Astrocyte (in vitro differentiated cells and primary cell): Measurements from ENCODE around the gene CMTM5. TPM values are rescaled to one million over a fixed set of nuclear protein-coding genes. Genes with fewer than 3 reads are reported as not detected.

Experiments used
- DNase-seq: peaks from one replicate; pipeline ENCODE4 v3.0.0-alpha.2; 2010; ENCODE audit warnings: low read depth
- FAIRE-seq: peaks from 2 replicates; lab custom pipeline; 2011; peaks lifted over from hg19 to GRCh38; lab: Jason Lieb, UNC
- H2AFZ ChIP-seq: 2 replicates; pipeline ENCODE4 v1.6.0; 2012; ENCODE audit warnings: low read depth, low read length, inconsistent platforms
- H3K27ac ChIP-seq: 2 replicates; pipeline ENCODE4 v1.5.1; 2011; ENCODE audit warnings: low read depth, low read length, inconsistent platforms
- H3K27me3 ChIP-seq: 2 replicates; pipeline ENCODE4 v1.6.0; 2011; ENCODE audit warnings: low read length, inconsistent platforms; ENCODE audit not compliant: insufficient read depth
- H3K36me3 ChIP-seq: 2 replicates; pipeline ENCODE4 v1.5.1; 2011; ENCODE audit warnings: low read length, inconsistent platforms; ENCODE audit not compliant: insufficient read depth
- H3K4me1 ChIP-seq: 2 replicates; pipeline ENCODE4 v1.5.1; 2011; ENCODE audit warnings: low read length, inconsistent platforms; ENCODE audit not compliant: insufficient read depth
- H3K4me2 ChIP-seq: 2 replicates; pipeline ENCODE4 v1.6.0; 2012; ENCODE audit warnings: low read length, inconsistent platforms
- H3K4me3 ChIP-seq: 2 replicates; pipeline ENCODE4 v1.5.1; 2011; ENCODE audit warnings: low read depth, mild to moderate bottlenecking, low read length, inconsistent platforms; ENCODE audit not compliant: insufficient read depth
- H3K79me2 ChIP-seq: 2 replicates; pipeline ENCODE4 v1.6.0; 2012; ENCODE audit warnings: mild to moderate bottlenecking, low read length, inconsistent platforms; ENCODE audit not compliant: insufficient read depth
- H3K9ac ChIP-seq: 2 replicates; pipeline ENCODE4 v1.6.0; 2012; ENCODE audit warnings: mild to moderate bottlenecking, low read length, inconsistent platforms
- H3K9me3 ChIP-seq: 2 replicates; pipeline ENCODE4 v1.5.1; 2012; ENCODE audit warnings: low read depth, mild to moderate bottlenecking, low read length, inconsistent platforms; ENCODE audit not compliant: insufficient read depth
- H4K20me1 ChIP-seq: 2 replicates; pipeline ENCODE4 v1.6.0; 2012; ENCODE audit warnings: low read length, inconsistent platforms; ENCODE audit not compliant: insufficient read depth
- H3K27ac Mint-ChIP-seq: one replicate; pipeline ENCODE4 v1.8.0; 2021; ENCODE audit warnings: mild to moderate bottlenecking, mixed read lengths; ENCODE audit not compliant: unreplicated experiment
- H3K27me3 Mint-ChIP-seq: one replicate; pipeline ENCODE4 v1.8.0; 2021; ENCODE audit warnings: low read depth, mixed read lengths; ENCODE audit not compliant: unreplicated experiment
- H3K36me3 Mint-ChIP-seq: one replicate; pipeline ENCODE4 v1.8.0; 2021; ENCODE audit warnings: low read depth, mixed read lengths; ENCODE audit not compliant: unreplicated experiment
- H3K4me1 Mint-ChIP-seq: one replicate; pipeline ENCODE4 v1.8.0; 2021; ENCODE audit warnings: low read depth, mixed read lengths; ENCODE audit not compliant: unreplicated experiment
- H3K4me3 Mint-ChIP-seq: one replicate; pipeline ENCODE4 v1.8.0; 2021; ENCODE audit warnings: mild to moderate bottlenecking, moderate library complexity, mixed read lengths; ENCODE audit not compliant: unreplicated experiment
- H3K9me3 Mint-ChIP-seq: one replicate; pipeline ENCODE4 v1.8.0; 2021; ENCODE audit warnings: mild to moderate bottlenecking, mixed read lengths; ENCODE audit not compliant: unreplicated experiment
- CTCF ChIP-seq: IDR thresholded peaks from 2 replicates; pipeline ENCODE4 v1.5.1; 2011; ENCODE audit warnings: low read depth, mild to moderate bottlenecking, inconsistent platforms, low read length, moderate library complexity; ENCODE audit not compliant: insufficient read depth
- EZH2 ChIP-seq: IDR thresholded peaks from 2 replicates; pipeline ENCODE4 v1.6.1; 2012; ENCODE audit warnings: mild to moderate bottlenecking, low read length, inconsistent platforms; ENCODE audit not compliant: insufficient read depth
- total RNA-seq: library from RNA; stranded (reverse); gene quantifications from 2 replicates; pipeline ENCODE4 v1.2.1, GENCODE V29; 2021

CMTM5 gene
- total RNA-seq, 1 donor from 2014 or later: not detected

DNA sequence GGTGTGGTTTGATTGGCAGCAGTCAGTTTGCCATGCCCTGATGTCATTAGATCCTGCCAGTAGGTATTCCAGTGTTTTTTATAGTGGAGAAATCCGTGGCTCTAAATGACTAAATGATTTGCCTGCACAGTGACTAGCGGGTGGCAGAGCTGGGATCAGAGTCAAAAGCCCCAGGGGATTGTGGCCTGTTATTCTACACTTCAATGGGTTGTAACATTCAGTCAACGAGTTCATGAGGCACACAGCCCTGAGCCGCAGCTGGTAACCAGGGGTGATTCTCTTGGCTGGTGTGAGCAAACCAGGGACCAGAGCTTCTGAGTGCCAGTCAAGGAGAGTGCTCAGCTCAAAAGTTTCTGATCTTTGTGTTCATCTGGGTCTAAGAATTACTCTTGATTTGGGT lies 29.4 kb downstream of the CMTM5 start:
- no peaks in the 10 kb centered on the region for H3K4me1 ChIP-seq
- no peaks in the 10 kb centered on the region for H3K9me3 ChIP-seq
- Mint-ChIP-seq H3K27me3 (peaks cover 73% of the 10 kb centered on the region), H3K27ac (no peak overlapping the region), H3K4me3 (no peak overlapping the region), H3K9me3 (peaks cover 7% of the 10 kb centered on the region), H3K36me3 (no peaks in the 10 kb centered on the region), H3K4me1 (no peaks in the 10 kb centered on the region)
- no peaks in the 10 kb centered on the region for H4K20me1 ChIP-seq
- no peak for DNase-seq
- H3K27ac ChIP-seq: no peak overlapping the region
- TF ChIP-seq CTCF: no peak
- TF ChIP-seq EZH2: no peak
- FAIRE-seq: no peak
- no peaks in the 10 kb centered on the region for H3K36me3 ChIP-seq
- no peak overlapping the region for H3K4me2 ChIP-seq
- no peak overlapping the region for H3K4me3 ChIP-seq
- no peaks in the 10 kb centered on the region for H3K79me2 ChIP-seq
- no peak overlapping the region for H2AFZ ChIP-seq
- no peaks in the 10 kb centered on the region for H3K27me3 ChIP-seq
- no peak overlapping the region for H3K9ac ChIP-seq

- no peak overlapping the region for H3K27ac ChIP-seq
- no peak overlapping the region for H3K4me3 ChIP-seq
- Mint-ChIP-seq H3K27ac (no peak overlapping the region), H3K4me1 (no peaks in the 10 kb centered on the region), H3K4me3 (no peak overlapping the region), H3K27me3 (peaks cover 73% of the 10 kb centered on the region), H3K36me3 (no peaks in the 10 kb centered on the region), H3K9me3 (peaks cover 4% of the 10 kb centered on the region)
- no peak overlapping the region for H2AFZ ChIP-seq
- H3K9ac ChIP-seq: no peak overlapping the region
- no peak overlapping the region for H3K4me2 ChIP-seq
- TF ChIP-seq EZH2 (no peak), CTCF (no peak)
- no peaks in the 10 kb centered on the region for H3K79me2 ChIP-seq
- no peaks in the 10 kb centered on the region for H3K27me3 ChIP-seq
- no peak for DNase-seq
- H3K9me3 ChIP-seq: no peaks in the 10 kb centered on the region
- no peak for FAIRE-seq
- H4K20me1 ChIP-seq: no peaks in the 10 kb centered on the region
- H3K36me3 ChIP-seq: no peaks in the 10 kb centered on the region
- no peaks in the 10 kb centered on the region for H3K4me1 ChIP-seq
Observed at GRCh38 chr14:23406725-23407355, 30.0 kb downstream of the CMTM5 start.

DNA sequence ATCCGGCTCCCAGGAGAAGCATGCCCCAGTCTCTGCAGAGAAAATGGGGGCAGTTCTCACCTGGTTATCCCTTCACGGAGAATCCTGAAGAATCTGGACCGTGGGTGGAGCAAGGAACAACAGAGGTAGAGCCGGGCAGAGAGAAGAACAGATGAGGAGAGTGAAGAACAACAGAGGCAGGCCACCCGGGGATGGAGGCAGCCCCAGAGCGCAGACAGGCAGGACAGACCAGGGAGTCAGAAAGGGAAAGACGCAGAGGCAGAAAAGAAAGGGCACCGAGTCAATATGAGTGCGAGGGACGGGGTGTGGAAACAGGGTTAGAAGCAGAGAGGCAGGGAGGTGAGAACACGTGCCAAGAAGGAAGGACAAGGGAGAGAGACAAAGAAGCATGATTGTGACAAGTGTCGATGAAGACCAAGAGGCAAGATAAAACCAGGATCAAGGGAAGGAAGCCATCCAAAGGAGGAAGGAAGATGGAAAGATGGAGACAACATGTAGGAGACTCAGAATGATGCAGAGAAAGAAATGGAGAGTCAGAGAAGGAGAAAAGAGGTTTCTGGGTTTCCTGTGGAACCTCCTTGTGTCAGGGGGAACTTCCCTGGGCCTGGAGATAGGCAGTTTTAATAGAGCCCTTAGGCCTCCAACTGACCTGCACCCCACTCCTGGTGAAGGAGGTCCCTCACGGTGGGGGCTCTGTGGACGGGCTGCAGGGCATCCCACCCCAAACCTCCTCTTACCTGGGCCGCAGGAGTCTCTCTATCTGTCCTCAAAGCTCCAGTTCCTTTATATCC lies 30.9 kb downstream of the CMTM5 start, which contains the start of gene MYH6:
TSS of gene MYH6 (minus strand) at position 758 of the 791 bp plus-strand sequence. CDS start 1,050 bp downstream, outside the sequence.
- no peak for FAIRE-seq
- Mint-ChIP-seq H3K27me3 (peaks cover 75% of the 10 kb centered on the region), H3K4me1 (no peaks in the 10 kb centered on the region)

More for the DNA sequence above, 30.9 kb downstream of the CMTM5 start, which contains the start of gene MYH6:
- Histone ChIP-seq H3K4me3 (no peak within 1 kb of the TSS), H3K27me3 (no peaks in the 10 kb centered on the region), H3K4me1 (no peaks in the 10 kb centered on the region), H3K9me3 (no peaks in the 10 kb centered on the region), H4K20me1 (no peaks in the 10 kb centered on the region), H3K9ac (no peak within 1 kb of the TSS), H2AFZ (no peak within 1 kb of the TSS), H3K36me3 (no peaks in the 10 kb centered on the region), H3K4me2 (no peak within 1 kb of the TSS), H3K79me2 (no peaks in the 10 kb centered on the region), H3K27ac (no peak within 1 kb of the TSS)
- Mint-ChIP-seq H3K4me3 (peak within 1 kb of the TSS; percentile 0), H3K36me3 (no peaks in the 10 kb centered on the region), H3K27ac (no peak within 1 kb of the TSS), H3K9me3 (peaks cover 4% of the 10 kb centered on the region)
- DNase-seq: no peak
- TF ChIP-seq EZH2 (no peak), CTCF (no peak)
